Stimulated activated CD4-positive, alpha-beta T cell treated with anti-CD3 and anti-CD28 coated beads, Interleukin-2, amount 100 ng/mL, for 4 hours (primary cell): ENCODE measurements around the gene SLAMF1.

Source experiments
- DNase-seq: peaks from one replicate; pipeline ENCODE4 v3.0.0-alpha.2; 2020; ENCODE audit warnings: low read depth

SLAMF1 gene

GRCh38 chr1:160623227-160623633, 23.6 kb downstream of the SLAMF1 start:
- DNase-seq, result peak; percentile 37

DNA sequence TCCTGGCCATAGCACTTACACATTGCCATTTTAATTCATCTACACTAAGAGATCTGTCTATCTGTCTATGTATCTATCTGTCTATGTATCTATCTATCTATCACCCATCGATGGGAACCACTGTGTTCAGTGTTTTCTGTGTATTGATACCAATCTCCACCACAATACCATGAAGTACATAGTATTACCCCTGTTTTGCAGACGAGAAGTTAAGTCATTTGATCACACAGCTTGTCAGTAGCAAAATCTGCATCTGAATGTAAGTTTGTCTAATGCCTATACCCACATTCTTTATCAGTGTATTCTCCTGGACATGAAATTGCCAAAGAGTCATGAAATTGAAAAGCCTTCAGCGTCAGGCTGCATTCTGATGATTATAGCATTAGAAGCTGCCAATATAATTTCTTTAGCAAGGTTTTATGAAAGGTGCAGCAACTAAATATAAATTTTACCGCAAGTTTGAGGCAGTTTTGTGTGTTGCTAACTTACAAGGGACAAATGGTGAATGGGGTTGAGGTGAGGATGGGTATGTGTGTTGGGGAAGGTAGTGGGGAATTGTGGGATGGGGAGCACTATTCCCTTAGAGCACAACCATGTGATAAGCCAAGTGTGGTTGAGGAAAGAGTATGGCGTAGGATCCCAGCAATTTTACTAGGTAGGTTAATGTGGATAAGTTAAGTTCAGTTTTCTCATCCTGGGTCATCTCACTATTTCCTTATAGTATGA, 24.2 kb downstream of the SLAMF1 start:
- DNase-seq, result no peak

- DNase-seq, result no peak
These were observed 25.0 kb downstream of the SLAMF1 start for GRCh38 chr1:160621633-160622413.

DNA sequence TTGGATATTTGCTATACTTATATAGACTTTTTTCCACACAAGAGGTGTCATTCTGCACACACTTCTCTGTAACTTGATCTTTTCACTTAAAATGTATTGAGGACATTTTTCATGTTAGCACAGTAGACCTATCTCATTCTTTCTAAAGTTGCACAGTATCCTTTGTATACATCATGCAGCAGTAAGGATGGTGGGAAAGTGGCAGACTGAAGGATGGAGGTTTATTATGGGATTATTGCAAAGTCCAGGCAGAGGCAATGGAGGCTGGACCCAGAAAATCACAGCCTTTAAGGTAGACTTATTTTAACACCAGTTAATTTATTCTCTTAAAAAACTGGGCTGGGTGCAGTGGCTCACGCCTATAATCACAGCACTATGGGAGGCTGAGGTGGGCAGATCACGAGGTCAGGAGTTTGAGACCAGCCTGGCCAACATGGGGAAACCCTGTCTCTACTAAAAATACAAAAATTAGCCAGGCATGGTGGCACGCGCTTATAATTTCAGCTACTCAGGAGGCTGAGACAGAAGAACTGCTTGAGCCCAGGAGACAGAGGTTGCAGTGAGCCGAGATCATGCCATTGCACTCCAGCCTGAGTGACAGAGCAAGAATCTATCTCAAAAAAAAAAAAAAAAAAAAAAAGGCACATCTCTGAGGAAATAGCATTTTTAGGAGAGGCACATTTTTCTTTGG, 25.8 kb downstream of the SLAMF1 start:
- no peak for DNase-seq

GRCh38 chr1:160619742-160620277, 27.0 kb downstream of the SLAMF1 start:
- no peak for DNase-seq

GRCh38 chr1:160618763-160619274, 28.0 kb downstream of the SLAMF1 start:
- DNase-seq, result no peak

DNA sequence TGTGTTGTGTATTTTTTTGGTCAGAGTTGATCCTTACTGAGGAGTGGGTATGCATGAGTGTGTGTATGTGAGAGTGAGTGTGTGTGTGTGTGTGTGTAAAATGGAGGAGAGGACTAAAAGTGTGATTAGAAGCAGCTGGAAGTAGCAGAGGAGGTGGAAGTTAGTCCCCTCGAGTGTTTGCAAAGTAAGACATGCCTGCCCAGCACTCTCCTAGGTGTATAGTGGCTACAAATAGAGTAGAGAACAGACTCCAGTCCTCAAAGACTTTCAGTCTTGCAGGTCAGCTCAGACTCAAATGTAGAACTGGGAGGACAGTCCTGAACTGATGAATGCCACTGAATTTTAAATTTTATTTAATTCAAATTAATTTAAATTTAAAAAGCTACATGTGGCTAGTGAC, 28.5 kb downstream of the SLAMF1 start:
- DNase-seq, result no peak

- DNase-seq, result no peak
These were observed 31.2 kb downstream of the SLAMF1 start for GRCh38 chr1:160615660-160616059.

- DNase-seq, result no peak
These were observed 32.4 kb downstream of the SLAMF1 start for GRCh38 chr1:160614410-160614809.

DNA sequence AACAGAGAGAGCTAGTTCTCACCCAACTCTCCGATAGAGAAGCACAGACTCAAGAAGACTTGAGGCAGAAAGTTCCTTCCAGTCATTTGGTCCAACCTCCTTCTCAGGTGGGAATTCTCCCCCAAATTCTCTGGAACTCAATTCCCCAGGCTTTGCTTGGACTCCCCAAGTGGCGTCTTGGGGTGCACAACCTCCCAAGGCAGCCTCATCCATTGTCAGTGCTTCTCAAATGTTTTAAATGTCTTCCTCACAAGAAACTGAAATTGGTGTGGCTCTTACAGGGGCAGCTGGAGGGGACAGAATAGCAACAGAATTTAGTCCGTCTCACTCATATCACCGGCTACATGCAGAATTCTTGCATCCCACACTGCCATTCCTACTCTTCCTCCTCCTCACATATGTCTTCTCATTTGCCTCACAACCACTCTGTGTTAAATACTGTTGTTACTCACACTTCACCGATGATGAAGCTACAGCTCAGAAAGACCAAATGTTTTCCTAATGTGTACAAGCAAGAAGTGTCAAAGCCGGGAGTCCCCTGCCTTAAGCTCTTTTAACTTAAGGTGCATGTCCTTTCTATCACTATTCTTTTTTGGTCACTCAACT, 34.1 kb downstream of the SLAMF1 start:
- no peak for DNase-seq

- DNase-seq, result no peak
These were observed 36.1 kb downstream of the SLAMF1 start for GRCh38 chr1:160610569-160611242.

DNA sequence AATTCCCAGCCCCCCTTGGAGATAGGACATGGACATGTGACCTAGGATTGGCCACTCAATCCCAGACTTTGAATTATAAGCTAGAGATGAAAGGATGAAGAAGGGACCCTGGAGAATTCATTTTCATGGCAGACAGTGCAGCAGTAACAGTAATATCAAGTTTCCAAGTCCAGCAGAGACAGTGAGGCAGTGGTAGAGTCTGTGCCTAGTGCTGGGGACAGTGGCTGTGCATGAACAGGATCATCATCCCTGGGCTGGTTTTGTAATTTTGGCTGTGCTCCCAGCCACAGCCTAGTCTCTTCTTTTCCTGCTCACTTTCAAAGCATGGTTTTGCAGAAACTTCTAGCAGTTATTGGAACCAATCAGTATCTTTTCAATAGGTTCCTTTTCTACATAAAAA, 37.9 kb downstream of the SLAMF1 start:
- DNase-seq, result no peak

GRCh38 chr1:160608514-160608913, 38.3 kb downstream of the SLAMF1 start:
- DNase-seq, result no peak

GRCh38 chr1:160608057-160608456, 38.8 kb downstream of the SLAMF1 start:
- no peak for DNase-seq

- no peak for DNase-seq
These were observed 39.2 kb downstream of the SLAMF1 start for GRCh38 chr1:160607672-160608032.

GRCh38 chr1:160607011-160607671, 39.7 kb downstream of the SLAMF1 start:
- DNase-seq, result peak; percentile 59

- DNase-seq, result no peak
These were observed 40.2 kb downstream of the SLAMF1 start for GRCh38 chr1:160606611-160607010.

DNA sequence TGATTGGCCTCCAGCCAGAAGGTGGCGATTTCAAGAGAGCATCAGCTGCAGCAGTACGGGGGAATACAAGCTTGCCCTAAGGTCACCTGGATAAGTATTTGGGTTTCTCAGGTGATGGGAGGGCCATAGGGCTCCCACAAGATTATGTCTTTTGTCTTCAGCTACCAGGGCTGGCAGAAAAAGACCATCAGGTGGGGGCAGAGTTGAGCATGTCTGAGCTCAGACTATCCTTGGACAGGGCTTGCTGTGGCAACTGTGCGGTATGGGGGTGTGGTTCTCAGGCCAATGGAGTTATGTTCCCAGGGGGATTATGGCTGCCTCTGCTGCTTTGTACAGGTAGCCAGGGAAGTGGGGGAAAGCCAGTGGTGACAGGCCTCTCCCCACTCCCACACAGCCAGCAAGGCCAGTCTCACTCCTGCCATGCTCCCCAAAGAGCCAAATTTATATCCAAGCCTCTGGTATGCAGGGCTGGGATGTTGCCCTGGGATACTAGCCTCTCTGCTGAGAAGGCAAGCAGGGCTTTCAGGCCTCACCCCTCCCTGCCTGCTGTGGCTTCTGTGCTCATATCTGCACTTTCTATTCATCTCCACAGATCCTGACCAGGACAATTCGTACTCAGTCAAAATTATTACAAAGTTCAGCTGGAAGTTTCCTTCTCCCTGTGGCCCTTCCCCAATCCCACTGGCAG, 40.9 kb downstream of the SLAMF1 start:
- no peak for DNase-seq

GRCh38 chr1:160605205-160605604, 41.6 kb downstream of the SLAMF1 start:
- no peak for DNase-seq

DNA sequence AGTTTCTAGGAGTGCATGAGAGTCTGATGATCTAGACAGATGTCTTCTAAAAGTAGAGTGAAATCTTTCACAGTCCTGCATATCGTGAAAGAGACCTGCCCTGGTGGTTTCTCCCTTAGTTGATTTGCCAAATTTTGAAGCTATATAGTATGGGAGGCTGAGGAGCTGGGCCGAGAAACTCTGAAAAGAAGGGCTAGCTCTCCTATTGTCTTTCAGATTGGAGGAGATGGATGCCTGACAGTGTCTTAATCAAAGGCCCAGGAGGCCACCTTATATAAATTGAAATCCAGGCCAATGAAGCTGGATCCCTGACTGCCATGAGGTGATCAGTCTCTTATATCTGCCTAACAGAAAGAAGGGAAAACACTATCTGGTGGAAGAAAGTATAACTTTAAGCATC, 49.1 kb downstream of the SLAMF1 start:
- DNase-seq, result no peak
